HG02970 (cell line): ENCODE data around the gene SPON2.

ENCODE experiments used
- ATAC-seq: cut with Tn5 transposase; IDR thresholded peaks from one replicate; pipeline ENCODE4 v1.9.1; 2021; ENCODE audit warnings: mild to moderate bottlenecking, moderate library complexity, moderate number of reproducible peaks; ENCODE audit not compliant: unreplicated experiment, low FRiP score

The SPON2 gene

GRCh38 chr4:1208970-1209704, 36.8 kb upstream of the SPON2 start:
- ATAC-seq, result no peak

- no peak for ATAC-seq
Observed at GRCh38 chr4:1208266-1208961, 36.0 kb upstream of the SPON2 start.

- ATAC-seq, result no peak
Observed at GRCh38 chr4:1207603-1208265, 35.4 kb upstream of the SPON2 start.

GRCh38 chr4:1207157-1207470, 34.7 kb upstream of the SPON2 start:
- ATAC-seq, result no peak

- ATAC-seq, result no peak
Observed at GRCh38 chr4:1206299-1207156, 34.1 kb upstream of the SPON2 start.

GRCh38 chr4:1205586-1206298, 33.4 kb upstream of the SPON2 start:
- ATAC-seq, result no peak

- no peak for ATAC-seq
Observed at GRCh38 chr4:1204828-1205585, 32.6 kb upstream of the SPON2 start.

GRCh38 chr4:1204286-1204827, 32.0 kb upstream of the SPON2 start:
- no peak for ATAC-seq

- ATAC-seq, result no peak
Observed at GRCh38 chr4:1203026-1203616, 30.7 kb upstream of the SPON2 start.

GRCh38 chr4:1202526-1203011, 30.2 kb upstream of the SPON2 start:
- ATAC-seq, result no peak

- no peak for ATAC-seq
Observed at GRCh38 chr4:1201851-1202525, 29.6 kb upstream of the SPON2 start.

GRCh38 chr4:1200425-1201035, 28.1 kb upstream of the SPON2 start:
- no peak for ATAC-seq

GRCh38 chr4:1199556-1200331, 27.4 kb upstream of the SPON2 start:
- ATAC-seq, result no peak

GRCh38 chr4:1198098-1198844, 25.9 kb upstream of the SPON2 start:
- no peak for ATAC-seq

GRCh38 chr4:1196421-1197183, 24.2 kb upstream of the SPON2 start:
- no peak for ATAC-seq
